ENCODE data around the gene BIRC7. TPM values are rescaled to one million over a fixed set of nuclear protein-coding genes. Genes with fewer than 3 reads are reported as not detected.

The BIRC7 gene
- total RNA-seq, 2 experiments from 2014 or later = not detected

DNA sequence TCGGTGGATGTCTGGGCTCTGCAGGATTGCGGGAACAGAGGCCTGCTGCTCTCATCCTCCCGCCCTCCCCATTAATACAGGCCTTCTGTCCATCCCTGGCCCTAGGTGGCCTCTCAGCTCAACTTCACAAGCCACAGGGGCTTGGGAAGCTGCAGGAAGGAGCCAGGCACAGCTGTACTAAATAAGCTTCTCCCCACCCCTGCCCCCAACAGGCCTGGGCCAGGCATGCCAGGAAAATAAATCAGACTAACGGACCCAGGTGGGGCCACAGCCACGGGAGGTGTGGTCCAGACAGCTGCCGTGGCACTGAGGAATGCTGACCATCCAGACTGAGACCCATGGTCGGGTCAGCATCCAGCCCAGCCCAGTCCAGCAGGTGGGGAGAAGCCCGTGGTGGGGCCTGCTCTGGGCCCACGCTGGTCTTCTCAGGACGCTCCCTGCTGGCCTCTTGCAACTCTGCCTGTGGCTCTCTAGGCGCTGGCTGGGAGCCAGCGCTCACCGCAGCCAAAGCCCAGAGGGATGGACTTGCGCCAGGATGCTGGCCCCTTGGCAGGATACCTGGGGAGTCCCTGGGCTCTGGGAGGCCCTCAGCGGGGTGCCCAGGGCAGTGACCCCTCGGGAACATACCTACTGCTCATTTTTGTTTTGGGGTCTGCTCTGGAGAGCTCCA, 11.2 kb upstream of the BIRC7 start:
- H3K36me3 ChIP-seq (ENCODE audit: insufficient read depth, low read length) = no peaks in the 10 kb centered on the region
- Mint-ChIP-seq H3K9me3 (no peaks in the 10 kb centered on the region), H3K4me1 (ENCODE audit: low read depth) (no peaks in the 10 kb centered on the region), H3K4me3 (no peak overlapping the region), H3K36me3 (ENCODE audit: low read depth) (no peaks in the 10 kb centered on the region), H3K27me3 (peaks cover 7% of the 10 kb centered on the region), H3K27ac (no peak overlapping the region)
- TF ChIP-seq, protein P1, sequence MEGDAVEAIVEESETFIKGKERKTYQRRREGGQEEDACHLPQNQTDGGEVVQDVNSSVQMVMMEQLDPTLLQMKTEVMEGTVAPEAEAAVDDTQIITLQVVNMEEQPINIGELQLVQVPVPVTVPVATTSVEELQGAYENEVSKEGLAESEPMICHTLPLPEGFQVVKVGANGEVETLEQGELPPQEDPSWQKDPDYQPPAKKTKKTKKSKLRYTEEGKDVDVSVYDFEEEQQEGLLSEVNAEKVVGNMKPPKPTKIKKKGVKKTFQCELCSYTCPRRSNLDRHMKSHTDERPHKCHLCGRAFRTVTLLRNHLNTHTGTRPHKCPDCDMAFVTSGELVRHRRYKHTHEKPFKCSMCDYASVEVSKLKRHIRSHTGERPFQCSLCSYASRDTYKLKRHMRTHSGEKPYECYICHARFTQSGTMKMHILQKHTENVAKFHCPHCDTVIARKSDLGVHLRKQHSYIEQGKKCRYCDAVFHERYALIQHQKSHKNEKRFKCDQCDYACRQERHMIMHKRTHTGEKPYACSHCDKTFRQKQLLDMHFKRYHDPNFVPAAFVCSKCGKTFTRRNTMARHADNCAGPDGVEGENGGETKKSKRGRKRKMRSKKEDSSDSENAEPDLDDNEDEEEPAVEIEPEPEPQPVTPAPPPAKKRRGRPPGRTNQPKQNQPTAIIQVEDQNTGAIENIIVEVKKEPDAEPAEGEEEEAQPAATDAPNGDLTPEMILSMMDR (IDR thresholded peaks at IDR 0.05) = no peak
- H3K4me3 ChIP-seq (ENCODE audit: low read length) = no peak overlapping the region
- DNase-seq (no peak), ATAC-seq (ENCODE audit: poor library complexity) (no peak)
- intact Hi-C loops (cut with DNase I, micrococcal nuclease) = no loop called here
- H3K4me1 ChIP-seq (ENCODE audit: insufficient read depth, low read length) = peaks cover 5% of the 10 kb centered on the region
- ChIA-PET POLR2A (no interaction called here), CTCF (interaction anchor here (1.2 to 2.7 kb wide), 4 partner anchors 11 to 157 kb away, joined by 5 to 16 read pairs (median 10); partner anchors contain the start of gene BIRC7)
- no peaks in the 10 kb centered on the region for H3K9me3 ChIP-seq (ENCODE audit: control insufficient read depth in 1 of 2, insufficient read depth in 1 of 2, low read length in 2 of 2)
- no peak overlapping the region for H3K27ac ChIP-seq (ENCODE audit: low read depth in 1 of 2, low read length in 2 of 2)
- peaks cover 6 to 10% of the 10 kb centered on the region in 2 experiments for H3K27me3 ChIP-seq (ENCODE audit: control insufficient read depth in 1 of 2, insufficient read depth in 2 of 2, low read length in 2 of 2)

DNA sequence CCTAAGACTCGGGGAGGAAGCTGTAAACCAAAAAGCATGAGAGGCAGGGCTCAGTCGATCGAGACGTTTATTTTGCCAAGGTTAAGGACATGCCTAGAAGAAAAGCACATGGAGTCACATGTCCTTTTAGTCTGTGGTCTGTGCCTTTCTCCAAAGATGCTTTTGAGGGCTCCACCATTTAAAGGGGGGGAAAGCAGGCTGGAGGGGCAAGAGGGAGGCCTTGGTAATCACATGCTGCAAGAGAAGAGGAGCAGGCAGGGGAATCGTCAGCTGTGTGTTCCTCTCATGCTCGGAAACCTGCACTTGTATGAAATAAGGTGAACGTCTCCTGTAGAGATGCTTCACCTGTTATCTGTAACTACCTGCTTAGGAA, 10.6 kb upstream of the BIRC7 start:
- Histone ChIP-seq H3K27ac (ENCODE audit: low read depth in 1 of 2, low read length in 2 of 2) (no peak overlapping the region), H3K4me1 (ENCODE audit: insufficient read depth, low read length) (peaks cover 5% of the 10 kb centered on the region), H3K4me3 (ENCODE audit: low read length) (no peak overlapping the region), H3K27me3 (ENCODE audit: control insufficient read depth in 1 of 2, insufficient read depth in 2 of 2, low read length in 2 of 2) (peaks cover 9 to 15% of the 10 kb centered on the region in 2 experiments), H3K9me3 (ENCODE audit: control insufficient read depth in 1 of 2, insufficient read depth in 1 of 2, low read length in 2 of 2) (no peaks in the 10 kb centered on the region), H3K36me3 (ENCODE audit: insufficient read depth, low read length) (no peaks in the 10 kb centered on the region)
- H3K4me1 Mint-ChIP-seq (ENCODE audit: low read depth) = no peaks in the 10 kb centered on the region
- no peak overlapping the region for H3K27ac Mint-ChIP-seq
- ChIA-PET POLR2A (no interaction called here), CTCF (interaction anchor here (2.6 to 2.7 kb wide), 2 partner anchors 12 to 157 kb away, joined by 13 to 16 read pairs; no protein-coding TSS in a partner anchor)
- intact Hi-C loops (cut with DNase I, micrococcal nuclease) = no loop called here
- no peak overlapping the region for H3K4me3 Mint-ChIP-seq
- TF ChIP-seq, protein P1 (IDR thresholded peaks at IDR 0.05) = no peak
- DNase-seq (no peak), ATAC-seq (ENCODE audit: poor library complexity) (no peak)
- no peaks in the 10 kb centered on the region for H3K36me3 Mint-ChIP-seq (ENCODE audit: low read depth)
- H3K27me3 Mint-ChIP-seq = peaks cover 12% of the 10 kb centered on the region
- no peaks in the 10 kb centered on the region for H3K9me3 Mint-ChIP-seq

DNA sequence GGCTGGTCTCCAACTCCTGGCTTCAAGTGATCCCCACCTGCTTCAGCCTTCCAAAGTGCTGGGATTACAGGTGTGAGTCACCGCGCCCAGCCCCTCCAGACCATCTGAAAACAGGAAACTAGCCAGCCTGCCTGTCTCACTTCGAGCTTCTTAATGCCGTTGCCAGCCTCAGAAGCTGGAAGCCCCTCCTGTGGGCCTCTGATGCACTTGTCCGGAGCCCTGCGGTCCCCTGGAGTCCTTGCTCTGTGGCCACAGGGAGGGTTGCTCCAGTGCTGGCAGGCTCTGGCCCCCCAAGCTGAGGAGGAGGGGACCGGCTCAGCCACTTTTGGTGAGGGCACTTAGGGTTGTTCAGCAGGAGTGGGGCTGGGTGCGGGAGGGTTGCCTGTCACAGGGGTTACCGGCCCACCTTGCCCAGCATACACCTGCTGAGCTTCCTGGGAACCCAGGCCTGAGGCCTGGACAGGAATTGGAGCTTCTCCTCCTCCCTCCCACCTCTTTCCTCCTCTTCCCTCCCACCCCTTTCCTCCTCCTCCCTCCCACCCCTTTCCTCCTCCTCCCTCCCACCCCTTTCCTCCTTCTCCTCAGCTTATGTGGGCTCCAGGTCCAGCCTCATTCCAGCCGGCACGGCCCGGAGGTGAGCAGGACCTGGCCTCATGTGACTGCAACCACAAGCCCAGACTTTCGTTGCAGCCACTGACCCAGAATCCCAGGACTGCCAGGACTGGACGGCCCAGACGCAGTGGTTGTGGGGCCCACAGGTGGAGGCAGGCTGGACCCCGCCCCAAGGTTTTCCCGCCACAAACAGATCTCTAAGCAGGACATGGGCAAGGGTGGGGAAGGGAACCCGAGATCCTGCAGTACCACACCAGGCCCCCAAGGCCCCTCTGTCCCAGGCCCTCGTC, 9.4 kb upstream of the BIRC7 start:
- no peaks in the 10 kb centered on the region for H3K36me3 ChIP-seq (ENCODE audit: insufficient read depth, low read length)
- peaks cover 4% of the 10 kb centered on the region for H3K4me1 Mint-ChIP-seq (ENCODE audit: low read depth)
- peaks cover 24% of the 10 kb centered on the region for H3K27me3 Mint-ChIP-seq
- DNase-seq (no peak), ATAC-seq (ENCODE audit: poor library complexity) (no peak)
- no peak overlapping the region for H3K4me3 ChIP-seq (ENCODE audit: low read length)
- no peaks in the 10 kb centered on the region for H3K36me3 Mint-ChIP-seq (ENCODE audit: low read depth)
- ChIA-PET POLR2A (no interaction called here), CTCF (no interaction called here)
- H3K27me3 ChIP-seq (ENCODE audit: control insufficient read depth in 1 of 2, insufficient read depth in 2 of 2, low read length in 2 of 2) = peaks cover 15 to 27% of the 10 kb centered on the region in 2 experiments
- H3K4me1 ChIP-seq (ENCODE audit: insufficient read depth, low read length) = peaks cover 5% of the 10 kb centered on the region
- TF ChIP-seq, protein P1 (IDR thresholded peaks at IDR 0.05) = no peak
- intact Hi-C loops (cut with DNase I, micrococcal nuclease) = no loop called here
- peaks cover 0 to 4% of the 10 kb centered on the region in 2 experiments for H3K9me3 ChIP-seq (ENCODE audit: control insufficient read depth in 1 of 2, insufficient read depth in 1 of 2, low read length in 2 of 2)
- H3K27ac Mint-ChIP-seq = no peak overlapping the region
- no peak overlapping the region for H3K27ac ChIP-seq (ENCODE audit: low read depth in 1 of 2, low read length in 2 of 2)
- no peaks in the 10 kb centered on the region for H3K9me3 Mint-ChIP-seq
- no peak overlapping the region for H3K4me3 Mint-ChIP-seq

Measured in CD4-positive, alpha-beta T cell (primary cell).